Measurements from ENCODE around the gene CRYL1.

DNA sequence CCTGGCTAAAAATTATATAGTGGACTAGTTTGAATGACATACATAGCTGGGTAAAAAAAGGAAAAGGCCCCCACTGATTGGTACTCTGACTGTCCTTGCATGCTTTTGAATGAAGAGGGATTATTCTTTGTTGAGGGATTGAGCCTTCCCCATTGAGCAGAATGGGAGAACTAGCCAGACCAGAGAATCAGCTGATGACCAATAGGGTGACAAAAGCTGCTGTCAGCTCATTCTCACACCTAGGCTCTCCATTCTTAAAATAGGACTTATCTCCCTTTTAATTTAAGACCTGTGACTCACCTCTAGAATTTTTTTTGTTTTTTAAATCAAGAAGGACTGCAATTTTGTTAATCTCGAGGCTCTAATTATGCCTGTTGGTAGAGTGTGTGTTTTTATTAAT, 79.3 kb downstream of the CRYL1 start:
- TF ChIP-seq CTCF (IDR thresholded peaks at IDR 0.05) (no peak), POLR2A (IDR thresholded peaks at IDR 0.05) (no peak)

Measured in adrenal gland (tissue), 5 donors.